Neural progenitor cell (in vitro differentiated cells): ENCODE results near the gene CEP95.

Source experiments
- CTCF ChIP-seq: fragments of 200-600 bp; sonication (generic); IDR thresholded peaks from 2 replicates; pipeline ENCODE4 v1.5.1; 2017; ENCODE audit warnings: antibody characterized with exemption, mild to moderate bottlenecking
- EZH2 ChIP-seq: fragments of 200-600 bp; sonication (generic); IDR thresholded peaks from 2 replicates; pipeline ENCODE4 v1.6.1; 2017; ENCODE audit warnings: antibody characterized with exemption, mild to moderate bottlenecking, moderate library complexity
- EZH2phosphoT487 ChIP-seq: fragments of 200-600 bp; sonication (generic); IDR thresholded peaks from 2 replicates; pipeline ENCODE4 v1.6.1; 2017; ENCODE audit warnings: antibody characterized with exemption

GRCh38 chr17:64540118-64540776, 33.5 kb downstream of the CEP95 start:
- TF ChIP-seq EZH2phosphoT487 (no peak), CTCF (no peak), EZH2 (no peak)
